Measurements from ENCODE around the gene TLX1. TPM values are rescaled to one million over a fixed set of nuclear protein-coding genes. Genes with fewer than 3 reads are reported as not detected.

Gene TLX1
- total and polyA plus RNA-seq, 9 of the 15 experiments (the other 6 are each of a cell fraction or from before 2014, with no cell fraction given), result 0.03 to 3.3 (median 0.19) TPM; not detected in 1

GRCh38 chr10:101139421-101139911, 8.4 kb downstream of the TLX1 start:
- FAIRE-seq, result no peak
- Histone ChIP-seq H3K9me3 (replicated peaks; ENCODE audit: control insufficient read depth, insufficient read depth, low read depth, low read length) (no peaks in the 10 kb centered on the region), H3K4me1 (replicated peaks in 1 of 2; ENCODE audit: control insufficient read depth in 2 of 2, insufficient read depth in 2 of 2, low read length in 2 of 2) (peaks cover 0 to 29% of the 10 kb centered on the region in 2 experiments; a peak in 3 of 5 replicates), H3K9me1 (ENCODE audit: control insufficient read depth, insufficient read depth, low read length) (no peaks in the 10 kb centered on the region), H3K27me3 (ENCODE audit: control insufficient read depth in 2 of 2, insufficient read depth in 2 of 2, low read length in 2 of 2) (peaks cover 7 to 42% of the 10 kb centered on the region in 2 experiments), H3K27ac (ENCODE audit: extremely low read depth, low read depth, low read length) (no peak overlapping the region), H3K36me3 (ENCODE audit: control insufficient read depth, insufficient read depth, low read length) (no peaks in the 10 kb centered on the region), H2AFZ (ENCODE audit: low read depth, low read length) (no peak overlapping the region), H3K9ac (ENCODE audit: insufficient read depth in 1 of 2, low read depth in 2 of 2, low read length in 2 of 2) (no peak overlapping the region), H4K20me1 (replicated peaks; ENCODE audit: control insufficient read depth, insufficient read depth, low read length) (no peaks in the 10 kb centered on the region; the same call in 1 of the 2 replicates), H3K4me2 (ENCODE audit: insufficient read depth, low read length) (no peak overlapping the region), H3K79me2 (ENCODE audit: control insufficient read depth, insufficient read depth, low read length) (no peaks in the 10 kb centered on the region), H3K4me3 (no peak overlapping the region)
- no TSS peak for BruUV-seq (replicated peaks)
- ChIA-PET POLR2A (interaction anchor here (0.6 kb wide), 1 partner anchor 56 kb away, joined by 5 read pairs; no protein-coding TSS in a partner anchor), CTCF (ENCODE audit: low intra/inter-chr PET ratio) (no interaction called here)
- no peak for ATAC-seq
- TF ChIP-seq NCOR1 (IDR thresholded peaks at IDR 0.05) (no peak), ZBTB33 (CRISPR knock-in tag; IDR thresholded peaks at IDR 0.05) (peak; percentile 63; the same call in 1 of the 2 replicates)
- WGBS (ENCODE audit: insufficient coverage, low coverage, missing lambda C conversion rate), result 30% methylated on average over 13 of the region's 30 CpGs
- peak in 1 of 4 experiments; percentile 14 for DNase-seq (ENCODE audit: extremely low read depth in 1 of 4, low spot score in 3 of 4)
- in situ Hi-C loops (cut with MboI) (no loop called here), intact Hi-C loops (cut with micrococcal nuclease) (no loop called here)
